ENCODE results near the gene EPOP.
A peak's percentile ranks its signal among the peaks of the same experiment; 100 is the strongest.
"Not testable (repeated sequence)": the region's sequence is repeated elsewhere in the genome, so short reads cannot be mapped to it uniquely, and the experiment has no call there.

EPOP gene

DNA sequence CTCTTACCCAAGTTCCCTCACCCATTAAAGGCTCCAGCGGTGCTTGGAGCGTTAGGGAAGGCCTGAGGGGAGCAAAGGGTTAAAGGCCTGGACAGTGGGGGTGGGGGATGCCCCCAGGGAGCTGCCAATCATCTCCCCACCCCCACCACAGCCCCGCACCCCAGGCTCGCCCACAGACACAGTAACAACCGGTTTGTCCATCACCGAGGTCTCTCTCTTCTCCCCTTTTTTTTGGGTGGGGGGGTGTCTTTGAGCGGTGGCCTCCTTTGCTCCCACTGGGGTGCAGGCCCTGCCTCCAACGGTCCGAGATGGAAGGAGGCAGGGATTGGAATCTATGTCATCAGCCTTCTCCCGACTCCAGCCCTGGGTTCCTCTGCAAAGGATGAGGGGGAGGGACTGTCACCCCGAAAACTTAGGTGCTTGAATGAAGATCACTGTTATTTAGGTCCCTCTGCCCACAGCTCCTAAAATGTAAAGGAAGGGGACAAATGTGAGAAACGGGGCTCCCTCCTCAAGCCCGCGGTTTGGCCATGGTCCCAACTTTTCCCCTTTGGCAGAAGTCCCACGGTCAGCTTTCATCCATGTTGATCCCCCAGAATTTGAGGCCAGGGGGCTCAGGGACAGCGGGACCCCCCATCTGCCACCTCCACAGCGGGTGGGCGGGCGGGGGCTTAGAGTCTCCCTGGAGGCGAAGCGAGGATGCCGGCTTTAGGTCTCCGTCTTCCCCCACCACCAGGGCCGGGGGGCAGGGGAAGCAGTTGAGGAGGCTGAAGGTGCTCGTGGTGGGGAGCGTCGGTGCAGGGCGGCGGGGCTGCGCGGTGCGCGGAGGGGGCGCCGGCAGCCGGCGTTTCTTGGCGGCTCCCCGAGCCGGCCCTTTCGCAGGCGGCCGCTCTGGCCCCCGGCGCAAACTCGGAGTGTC, 1.7 kb downstream of the EPOP start:
- DNase-seq = peak; percentile 38

DNA sequence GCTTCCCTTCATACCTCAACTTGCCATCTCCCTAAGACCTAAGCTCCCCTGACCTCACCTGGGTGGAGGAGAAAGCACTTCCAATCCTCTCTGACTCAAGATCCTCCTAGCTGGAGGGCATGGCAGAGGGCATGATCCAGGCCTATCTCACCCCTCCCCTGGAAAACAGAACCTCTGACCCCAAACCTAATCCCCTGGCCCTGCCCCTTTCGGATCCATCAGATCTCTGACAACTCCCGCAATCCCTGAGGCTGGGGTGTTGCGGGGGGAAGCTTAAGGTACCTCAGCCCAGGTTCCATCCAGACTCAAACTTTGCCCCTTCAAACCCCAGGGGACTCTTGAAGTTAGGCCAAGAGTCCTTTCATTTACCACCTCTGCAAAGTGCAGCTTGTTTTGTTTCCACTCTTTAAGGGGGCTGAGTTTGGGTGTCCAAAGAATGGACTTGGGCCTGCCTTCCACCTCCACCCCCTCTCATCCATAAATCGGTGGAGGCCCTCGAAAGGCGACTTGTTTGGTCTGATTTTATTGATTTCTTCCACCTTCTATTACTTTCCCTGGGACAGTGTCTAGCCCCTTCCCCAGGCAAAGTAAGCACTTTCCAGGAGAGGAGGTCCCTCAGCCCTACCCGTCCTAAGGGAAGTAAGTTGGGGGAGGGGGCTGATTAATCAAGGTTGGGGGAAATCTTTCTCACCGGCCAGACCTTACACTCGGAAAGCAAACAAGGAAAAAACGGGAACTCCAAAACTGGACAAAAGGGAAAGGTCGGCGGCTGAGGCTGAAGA, 2.6 kb downstream of the EPOP start:
- DNase-seq = peak; percentile 58

DNA sequence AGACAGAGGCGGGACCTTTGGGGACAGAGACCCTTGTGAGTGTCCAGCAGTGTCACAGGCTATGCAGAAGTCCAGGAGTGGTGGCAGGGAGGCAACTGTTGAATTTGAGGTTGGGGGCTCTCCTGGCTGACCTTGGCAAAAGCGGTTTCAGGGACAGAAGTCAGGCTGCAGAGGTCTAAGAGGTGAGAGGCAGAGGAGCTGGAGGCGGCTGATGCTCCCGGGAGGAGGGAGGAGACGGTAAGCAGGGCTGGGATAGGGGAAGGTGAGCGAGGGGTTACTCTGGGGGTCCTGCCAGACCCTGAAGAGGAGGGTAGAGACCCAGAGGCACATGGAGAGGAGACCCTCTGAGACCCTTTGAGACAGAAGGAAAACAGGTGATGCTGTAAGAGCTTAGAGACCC, 5.2 kb downstream of the EPOP start:
- DNase-seq = no peak

DNA sequence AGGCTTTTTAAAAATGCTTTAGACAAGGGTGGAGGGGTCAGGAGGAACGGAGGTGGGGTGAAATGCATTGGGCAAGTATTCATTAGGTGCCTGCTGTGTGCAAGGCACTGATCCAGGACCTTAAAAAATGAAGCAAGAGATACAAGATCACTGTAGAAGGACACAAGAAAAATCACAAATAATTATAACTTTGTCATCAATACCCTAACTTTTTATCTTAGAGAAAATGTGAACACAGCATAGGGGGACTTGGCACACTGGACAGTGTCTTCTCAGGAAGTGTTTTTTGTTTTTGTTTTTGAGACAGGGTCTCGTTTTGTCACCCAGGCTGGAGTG, 7.0 kb downstream of the EPOP start:
- no peak for DNase-seq

DNA sequence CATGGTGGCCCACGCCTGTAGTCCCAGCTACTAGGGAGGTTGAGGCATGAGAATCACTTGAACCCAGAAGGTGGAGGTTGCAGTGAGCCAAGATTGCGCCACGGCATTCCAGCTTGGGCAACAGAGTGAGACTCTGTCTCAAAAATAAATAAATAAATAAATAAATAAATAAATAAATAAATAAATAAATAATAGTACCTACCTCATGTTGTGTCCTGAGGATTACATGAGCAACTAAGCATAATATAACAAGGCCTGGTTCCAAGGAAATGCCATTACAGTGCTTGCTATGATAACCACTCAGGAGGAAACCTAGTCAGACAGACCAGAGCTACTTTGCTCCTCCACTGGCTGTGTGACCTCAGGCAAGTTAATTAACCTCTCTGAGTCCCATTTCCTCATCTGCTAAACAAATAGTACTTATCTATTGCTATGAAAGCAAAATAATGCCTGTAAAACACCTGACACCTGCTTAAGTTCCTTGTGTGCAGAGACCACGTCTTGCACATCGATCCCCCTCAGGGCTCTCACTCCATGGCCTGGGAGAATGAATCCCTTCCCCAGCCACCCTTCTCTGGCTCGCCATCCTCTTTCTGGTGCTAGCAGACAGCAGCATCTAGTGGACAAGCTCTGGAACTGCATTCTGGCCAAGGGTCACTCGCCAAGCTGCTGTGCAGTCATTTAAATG, 7.5 kb downstream of the EPOP start:
- peak; percentile 91 for DNase-seq

DNA sequence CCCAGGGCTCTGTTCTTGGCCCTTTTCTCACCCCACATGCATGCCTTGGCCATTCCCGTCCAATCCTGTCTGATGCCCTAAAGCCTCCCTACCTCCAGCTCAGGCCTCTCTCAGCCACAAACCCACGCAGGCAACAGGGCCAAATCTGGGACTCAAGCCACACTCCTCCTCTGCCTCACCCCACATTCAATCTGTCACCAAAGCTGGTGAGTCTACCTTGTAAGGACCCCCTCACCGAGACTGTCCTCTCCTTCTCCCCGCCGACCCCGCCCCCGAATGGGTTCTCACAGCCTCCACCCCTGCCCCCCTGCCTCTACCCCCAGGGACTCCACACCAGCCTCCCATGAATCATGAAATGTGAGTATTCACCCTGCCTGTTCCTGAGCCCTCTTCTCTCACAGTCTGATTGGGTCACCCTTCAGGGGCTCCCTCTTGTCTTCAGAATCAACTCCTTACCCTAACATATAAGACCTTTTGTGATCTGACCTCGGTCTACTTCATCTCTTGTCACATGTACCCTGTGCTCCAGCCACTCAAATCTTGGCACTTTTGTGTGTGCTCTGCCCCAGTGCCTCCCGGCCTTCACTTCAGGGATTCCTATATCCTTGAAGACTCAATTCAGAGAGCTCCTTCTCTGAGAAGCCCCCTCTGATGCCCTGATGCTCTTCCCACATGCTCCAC, 10.7 kb downstream of the EPOP start:
- no peak for DNase-seq

DNA sequence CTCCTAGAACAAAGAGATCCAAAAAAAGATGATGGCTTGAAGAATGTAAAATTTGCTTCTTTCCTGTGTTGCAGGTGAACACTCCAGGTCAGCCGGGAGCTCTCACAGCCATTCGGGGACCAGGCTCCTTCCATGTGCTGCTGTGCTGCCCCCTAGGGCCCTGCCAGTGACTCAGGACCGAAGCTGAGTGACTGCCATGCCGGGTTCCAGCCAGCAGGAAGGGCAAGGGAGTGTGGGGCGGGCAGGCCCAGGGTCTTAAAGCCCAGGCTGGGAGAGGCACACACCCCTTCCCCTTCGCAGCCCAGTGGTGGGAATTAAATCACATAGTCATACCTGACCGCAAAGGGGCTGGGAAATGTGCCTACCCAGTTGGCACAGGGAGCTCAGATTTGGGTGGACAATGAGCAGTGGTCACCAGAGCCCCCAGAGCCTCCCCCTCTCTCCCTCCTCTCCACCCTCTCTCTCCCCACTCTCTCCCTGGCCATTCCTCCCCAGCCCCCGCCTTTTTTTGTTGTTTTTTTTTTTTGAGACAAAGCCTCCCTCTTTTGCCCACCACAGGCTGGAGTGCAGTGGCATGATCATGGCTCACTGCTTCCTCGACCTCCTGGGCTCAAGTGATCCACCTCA, 11.5 kb downstream of the EPOP start:
- peak; percentile 85 for DNase-seq

DNA sequence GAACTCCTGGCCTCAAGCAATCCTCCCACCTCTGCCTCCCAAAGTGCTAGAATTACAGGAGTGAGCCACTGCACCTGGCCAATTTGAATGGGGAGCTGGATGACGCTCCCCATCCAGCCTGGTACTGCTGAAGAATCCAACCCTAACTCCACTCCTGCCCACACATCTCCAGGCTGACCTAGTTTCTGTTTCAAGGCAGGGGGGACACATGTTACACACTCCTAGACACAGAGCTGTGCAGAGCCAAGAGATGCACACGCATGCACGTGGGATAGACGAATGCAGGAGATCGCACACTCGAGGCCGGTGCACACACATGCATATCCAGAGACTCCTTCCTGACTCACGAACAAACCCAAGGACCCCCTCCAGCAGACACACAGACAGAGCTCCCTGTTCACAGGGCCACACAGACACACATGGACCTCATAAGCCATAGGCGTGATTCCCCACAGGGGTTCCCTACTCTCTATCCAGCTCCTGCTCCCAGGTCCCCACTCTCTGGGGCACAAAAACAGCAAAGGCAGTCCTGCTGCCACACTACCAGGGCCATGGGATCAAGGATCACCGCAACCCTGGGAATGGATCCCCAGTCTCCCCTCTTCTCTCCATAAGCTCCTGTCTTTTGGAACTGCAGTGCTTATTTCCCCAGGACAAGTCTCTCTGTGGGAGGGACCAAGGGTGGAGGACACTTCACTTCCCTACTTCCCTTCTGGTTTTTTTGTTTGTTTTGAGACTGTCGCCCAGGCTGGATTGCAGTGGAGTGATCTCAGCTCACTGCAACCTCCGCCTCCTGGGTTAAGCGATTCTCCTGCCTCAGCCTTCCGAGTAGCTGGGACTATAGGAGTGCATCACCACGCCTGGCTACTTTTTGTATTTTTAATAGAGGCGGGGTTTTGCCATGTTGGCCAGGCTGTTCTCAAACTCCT, 14.4 kb downstream of the EPOP start:
- DNase-seq = no peak

DNA sequence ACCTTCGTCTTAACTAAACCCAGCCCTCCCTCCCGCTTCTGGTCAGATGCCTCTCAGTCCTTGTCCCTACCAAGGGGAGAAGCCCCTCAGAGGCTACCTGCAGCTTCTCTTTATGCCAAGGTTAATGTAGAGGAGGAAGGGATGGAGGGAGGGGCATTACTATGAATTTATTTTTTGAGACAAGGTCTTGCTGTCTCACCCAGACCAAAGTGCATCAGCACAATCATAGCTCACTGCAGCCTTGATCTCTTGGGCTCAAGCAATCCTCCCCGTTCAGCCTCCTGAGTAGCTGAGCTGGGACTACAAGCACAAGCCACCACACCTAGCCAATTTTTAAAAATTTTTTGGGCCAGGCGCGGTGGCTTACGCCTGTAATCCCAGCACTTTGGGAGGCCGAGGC, 15.3 kb downstream of the EPOP start:
- DNase-seq = no peak

DNA sequence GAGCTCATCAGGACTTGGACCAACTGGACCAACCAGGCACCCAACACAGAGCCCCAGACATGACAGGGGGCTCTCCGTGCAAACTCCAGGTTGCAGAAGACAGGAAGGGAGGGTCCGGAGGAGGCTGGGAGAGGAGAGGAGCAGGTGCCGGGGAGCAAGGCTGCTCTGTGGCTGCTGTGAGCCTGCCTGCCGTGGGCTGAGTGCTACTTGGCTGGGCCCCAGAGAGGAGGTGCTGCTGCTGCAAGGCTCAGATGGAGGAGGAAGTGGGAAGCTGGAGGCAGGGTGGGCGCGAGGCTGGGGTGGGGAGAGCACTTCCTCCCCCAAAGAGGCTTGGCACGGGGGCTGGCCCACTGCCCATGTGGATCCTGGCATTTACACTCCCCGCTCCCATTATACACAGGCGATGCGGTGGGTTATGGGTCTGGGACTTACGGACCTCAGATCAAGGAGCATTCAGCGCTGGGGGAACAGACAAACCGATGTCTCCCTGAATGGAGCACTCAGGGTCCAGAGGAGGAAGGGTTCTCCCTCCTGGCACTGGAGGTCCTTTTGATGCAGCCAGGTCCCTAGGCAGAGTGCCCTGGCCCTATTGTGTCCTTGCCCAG, 15.9 kb downstream of the EPOP start:
- no peak for DNase-seq

DNA sequence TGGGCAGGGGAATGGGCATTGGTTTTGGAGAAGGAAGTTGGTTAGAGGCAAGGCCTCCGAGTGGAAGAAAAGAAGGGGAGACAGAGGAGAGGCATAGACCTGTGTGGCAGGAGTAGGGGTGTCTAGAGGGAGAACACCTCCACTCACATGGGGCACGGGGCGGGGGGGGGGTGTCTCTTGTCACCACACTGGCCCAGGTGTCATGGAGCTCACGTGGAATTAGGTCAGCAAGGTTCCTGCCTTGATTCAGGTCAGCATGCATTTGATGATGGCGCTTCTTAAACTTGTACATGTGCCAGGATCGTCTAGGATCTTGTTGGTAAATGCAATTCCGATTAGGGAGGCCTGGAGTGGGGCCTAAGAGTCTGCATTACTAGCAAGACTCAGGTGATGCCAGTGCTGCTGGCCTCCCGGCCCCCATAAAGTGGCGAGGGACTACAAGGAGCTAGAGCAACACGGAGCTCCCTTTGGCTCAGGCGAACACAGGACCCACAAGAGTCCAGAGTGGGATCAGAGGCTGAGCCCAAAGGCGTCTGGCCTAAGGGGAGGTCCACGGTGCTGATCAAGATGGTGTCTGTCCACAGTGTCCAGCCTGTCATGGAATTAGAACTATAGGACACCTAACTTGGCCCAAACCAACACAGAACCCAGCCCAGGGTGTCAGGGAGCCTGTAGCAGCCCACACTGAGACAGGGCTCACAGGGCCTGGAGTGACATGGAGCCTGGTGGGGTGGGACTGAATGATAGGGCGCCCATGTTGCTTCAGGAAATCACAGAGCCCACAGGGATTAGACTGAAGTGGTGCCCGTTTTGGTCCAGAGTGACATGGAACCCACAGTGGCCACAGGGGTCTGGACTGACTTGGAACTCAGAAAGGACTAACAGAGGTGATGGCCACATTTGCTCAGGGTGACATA, 16.7 kb downstream of the EPOP start:
- no peak for DNase-seq

DNA sequence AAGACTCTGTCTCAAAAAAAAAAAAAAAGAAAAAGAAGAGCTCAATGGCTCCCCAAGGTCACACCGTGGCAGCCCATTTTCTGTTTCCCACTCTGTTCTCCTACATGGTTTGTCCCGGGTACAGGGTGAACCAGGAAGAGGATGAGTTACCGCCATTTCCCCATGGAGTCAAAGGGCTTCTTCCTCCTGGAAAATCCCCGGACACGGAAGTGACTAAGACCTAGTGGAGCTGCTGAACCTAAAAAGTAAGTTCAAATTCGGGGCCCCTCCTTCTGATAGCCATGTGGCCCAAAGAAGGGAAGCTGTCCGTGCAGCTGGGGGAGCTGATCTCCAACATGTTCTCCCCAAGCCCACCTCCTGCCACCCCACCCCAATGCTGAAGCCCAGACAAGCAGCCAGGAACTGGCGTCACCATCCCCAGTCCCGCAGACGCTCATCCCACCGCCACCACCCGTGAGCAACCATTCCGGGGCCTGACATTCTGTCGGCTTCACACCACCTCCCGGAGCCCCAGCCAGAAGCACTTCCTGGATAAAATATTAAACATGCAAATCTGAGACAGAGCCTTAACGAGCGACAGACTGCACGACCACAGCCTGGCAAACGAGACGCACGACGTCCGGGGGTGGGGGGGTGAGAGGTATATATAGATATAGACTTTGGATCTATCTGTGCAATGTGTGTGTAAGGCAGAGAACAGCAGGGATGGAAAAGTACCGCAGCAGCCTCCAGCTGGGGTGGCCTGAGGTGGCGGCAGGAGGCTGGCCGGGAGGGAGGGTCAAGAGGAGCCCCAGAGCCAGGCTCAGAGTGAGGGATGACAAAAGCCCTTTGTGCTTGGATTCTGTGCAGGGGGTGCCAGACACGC, 17.6 kb downstream of the EPOP start:
- no peak for DNase-seq

DNA sequence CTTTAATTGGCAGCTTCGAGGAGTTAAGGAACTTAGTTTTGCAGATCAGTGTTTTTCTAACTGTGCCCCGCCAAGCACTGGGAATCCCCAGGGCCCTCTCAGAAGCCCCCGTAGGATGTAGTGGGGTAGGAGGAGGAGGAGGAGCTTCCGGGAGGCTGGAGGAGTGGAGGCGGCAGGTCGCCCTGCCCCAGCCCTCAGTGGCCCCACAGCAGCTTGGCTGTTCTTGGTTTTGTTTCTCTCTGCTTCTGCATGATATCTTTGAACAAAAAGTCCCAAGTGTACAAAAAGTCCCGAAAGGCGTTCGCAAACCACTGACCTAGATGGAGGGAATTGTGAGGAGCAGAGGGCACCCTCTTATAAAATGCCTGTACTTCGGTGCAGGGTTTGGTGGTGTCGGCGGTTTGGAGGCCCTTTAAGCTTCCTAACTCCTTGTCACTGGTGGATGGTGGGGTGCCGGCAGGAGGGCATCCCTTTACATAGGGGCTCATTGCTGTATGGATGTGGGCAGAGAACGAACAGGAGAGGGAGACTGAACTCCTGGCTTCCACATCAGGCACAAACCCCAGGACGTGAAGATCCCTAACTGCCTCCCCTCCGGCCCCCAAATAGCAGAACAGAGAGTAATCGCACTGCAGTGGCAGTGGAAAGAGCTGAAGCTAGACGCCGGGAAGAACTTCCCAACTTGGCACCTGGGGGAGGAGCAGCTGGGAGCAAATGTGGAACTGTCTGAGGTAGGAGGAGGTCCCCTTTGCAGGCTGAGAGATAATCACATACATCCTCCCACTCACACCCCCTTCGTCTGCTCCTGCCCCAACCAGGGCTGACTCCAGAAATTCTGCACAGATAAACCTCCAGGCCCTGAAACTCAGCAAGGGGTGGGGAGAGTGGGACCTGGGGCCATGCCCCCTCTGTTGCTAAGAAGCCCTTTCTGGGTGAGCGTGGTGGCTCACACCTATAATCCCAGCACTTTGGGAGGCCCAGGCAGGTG, 20.1 kb downstream of the EPOP start:
- no peak for DNase-seq

DNA sequence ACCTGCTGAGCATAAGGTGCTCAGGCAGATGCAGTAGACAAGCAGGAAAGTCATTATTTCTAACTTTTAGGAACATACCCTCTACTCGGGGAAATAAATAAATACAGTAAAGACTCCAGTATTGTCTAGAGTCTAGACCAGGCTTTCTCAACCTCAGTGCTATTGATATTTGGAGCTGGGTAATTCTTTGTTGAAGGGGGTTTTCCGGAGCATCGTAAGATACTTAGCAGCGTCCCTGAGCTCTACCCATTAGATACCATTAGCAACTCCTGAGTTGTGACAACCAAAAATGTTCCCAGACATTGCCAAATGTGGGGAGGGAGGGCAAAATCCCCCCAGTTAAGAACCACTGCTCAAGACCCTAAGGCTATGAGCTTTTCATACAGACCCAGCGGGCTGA, 21.1 kb downstream of the EPOP start:
- DNase-seq = no peak

DNA sequence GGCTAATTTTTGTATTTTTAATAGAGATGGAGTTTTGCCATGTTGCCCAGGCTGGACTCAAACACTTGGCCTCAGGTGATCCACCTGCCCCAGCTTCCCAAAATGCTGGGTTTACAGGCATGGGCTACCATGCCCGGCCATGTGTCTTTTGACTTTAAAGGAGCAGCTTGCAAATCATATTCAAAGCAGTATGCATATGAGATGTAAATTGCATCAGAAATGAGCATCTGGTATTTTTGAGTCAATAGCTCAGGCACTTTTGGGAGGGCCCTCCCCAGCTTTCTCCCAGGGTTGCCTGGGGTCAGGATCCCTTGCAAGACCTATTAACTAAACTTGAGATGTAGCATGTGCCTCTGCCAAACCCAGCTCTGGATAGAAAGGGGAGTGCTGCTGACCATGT, 21.5 kb downstream of the EPOP start:
- no peak for DNase-seq

DNA sequence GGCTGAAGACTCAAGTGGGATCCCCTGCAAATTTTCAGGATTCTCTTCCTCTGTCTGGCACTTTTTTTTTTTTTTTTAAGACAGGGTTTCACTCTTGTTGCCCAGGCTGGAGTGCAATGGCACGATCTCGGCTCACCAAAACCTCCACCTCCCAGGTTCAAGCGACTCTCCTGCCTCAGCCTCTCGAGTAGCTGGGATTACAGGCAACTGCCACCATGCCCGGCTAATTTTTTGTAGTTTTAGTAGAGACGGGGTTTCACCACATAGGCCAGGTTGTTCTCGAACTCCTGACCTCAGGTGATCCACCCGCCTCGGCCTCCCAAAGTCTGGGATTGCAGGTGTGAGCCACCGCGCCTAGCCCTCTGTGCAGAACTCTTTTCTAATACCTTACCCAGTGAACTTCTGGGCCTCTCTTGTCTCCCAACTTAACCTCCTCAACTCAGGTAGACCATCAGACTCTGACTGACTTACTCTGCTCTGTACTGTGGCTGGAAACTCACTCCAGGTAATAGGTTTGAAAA, 24.0 kb downstream of the EPOP start:
- DNase-seq = not testable (repeated sequence)

DNA sequence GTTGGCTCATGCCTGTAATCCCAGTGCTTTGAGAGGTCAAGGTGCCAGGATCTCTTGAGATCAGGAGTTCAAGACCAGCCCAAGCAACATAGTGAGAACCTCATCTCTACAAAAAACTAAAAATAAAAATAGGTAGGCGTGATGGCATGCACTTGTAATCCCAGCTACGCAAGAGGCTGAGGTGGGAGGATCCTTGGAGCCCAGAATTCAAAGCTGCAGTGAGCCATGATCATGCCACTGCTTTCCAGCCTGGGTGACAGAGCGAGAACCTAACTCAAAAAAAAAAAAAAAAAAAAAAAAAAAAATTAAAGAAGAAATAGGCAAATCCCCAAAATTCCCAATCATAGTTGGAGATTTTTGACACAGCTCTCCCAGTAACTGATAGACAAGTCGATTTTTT, 36.8 kb downstream of the EPOP start:
- no peak for DNase-seq
